Mesenchymal stem cell (in vitro differentiated cells and primary cell): ENCODE data around the gene GLRA3.

Source experiments
- DNase-seq: peaks from one replicate; pipeline ENCODE4 v3.0.0-alpha.2; 2013
- H2AFZ ChIP-seq: one replicate; pipeline ENCODE4 v1.6.1; 2013; ENCODE audit warnings: low read depth, mild to moderate bottlenecking, control low read depth, inconsistent platforms, low read length, moderate library complexity
- H2AK5ac ChIP-seq: 2 replicates; pipeline ENCODE4 v1.6.1; 2013; ENCODE audit warnings: low read length, moderate library complexity, mild to moderate bottlenecking, inconsistent platforms; ENCODE audit not compliant: severe bottlenecking
- H2BK120ac ChIP-seq: one replicate; pipeline ENCODE4 v1.6.1; 2013; ENCODE audit warnings: low read depth, mild to moderate bottlenecking, inconsistent platforms, low read length, moderate library complexity
- H2BK12ac ChIP-seq, 2 experiments: one replicate each; pipeline ENCODE4 v1.6.1; 2013; ENCODE audit warnings: inconsistent platforms in 2 of 2, low read length in 2 of 2, mild to moderate bottlenecking in 2 of 2, moderate library complexity in 2 of 2, control low read depth in 1 of 2
- H2BK15ac ChIP-seq: one replicate; pipeline ENCODE4 v1.6.1; 2013; ENCODE audit warnings: mild to moderate bottlenecking, low read depth, inconsistent platforms; ENCODE audit not compliant: poor library complexity, severe bottlenecking
- H2BK5ac ChIP-seq: 2 replicates; pipeline ENCODE4 v1.6.1; 2013; ENCODE audit warnings: low read depth, mild to moderate bottlenecking, low read length, control low read depth, inconsistent platforms; ENCODE audit not compliant: poor library complexity, severe bottlenecking
- H3K14ac ChIP-seq, 2 experiments: one replicate each; pipeline ENCODE4 v1.6.1; 2013; ENCODE audit warnings: inconsistent platforms in 2 of 2, low read length in 2 of 2, control low read depth in 1 of 2, mild to moderate bottlenecking in 1 of 2, moderate library complexity in 1 of 2
- H3K18ac ChIP-seq, 2 experiments: one replicate each; pipeline ENCODE4 v1.6.1; 2013; ENCODE audit warnings: inconsistent platforms in 2 of 2, low read length in 2 of 2, control low read depth in 1 of 2, low read depth in 1 of 2, mild to moderate bottlenecking in 1 of 2
- H3K23ac ChIP-seq, 2 experiments: one replicate each; pipeline ENCODE4 v1.6.1; 2013; ENCODE audit warnings: inconsistent platforms in 2 of 2, low read length in 2 of 2, mild to moderate bottlenecking in 2 of 2, moderate library complexity in 2 of 2, control low read depth in 1 of 2
- H3K27ac ChIP-seq: 2 replicates; pipeline ENCODE4 v1.5.1; 2013; ENCODE audit warnings: mild to moderate bottlenecking, moderate library complexity, low read length, control low read depth, inconsistent platforms; ENCODE audit not compliant: poor library complexity, severe bottlenecking
- H3K27me3 ChIP-seq, 2 experiments: 2 replicates each; pipeline versions ENCODE4 v1.6.1 to v1.7.0; 2013; ENCODE audit warnings: low read length in 2 of 2, mild to moderate bottlenecking in 2 of 2, moderate library complexity in 2 of 2, control low read depth in 1 of 2, inconsistent platforms in 1 of 2; ENCODE audit not compliant: control insufficient read depth in 1 of 2, insufficient read depth in 1 of 2
- H3K36me3 ChIP-seq, 2 experiments: 2 replicates each; pipeline versions ENCODE4 v1.6.1 to v1.7.0; 2013; ENCODE audit warnings: low read length in 2 of 2, control low read depth in 1 of 2, inconsistent platforms in 1 of 2, low read depth in 1 of 2, mild to moderate bottlenecking in 1 of 2; ENCODE audit not compliant: insufficient read depth in 2 of 2, control insufficient read depth in 1 of 2
- H3K4ac ChIP-seq, 2 experiments: one replicate each; pipeline ENCODE4 v1.6.1; 2013; ENCODE audit warnings: inconsistent platforms in 2 of 2, low read length in 2 of 2, mild to moderate bottlenecking in 2 of 2, moderate library complexity in 2 of 2, control low read depth in 1 of 2, low read depth in 1 of 2
- H3K4me1 ChIP-seq: 2 replicates; pipeline ENCODE4 v1.6.1; 2013; ENCODE audit warnings: low read depth, low read length, control low read depth; ENCODE audit not compliant: control insufficient read depth, insufficient read depth
- H3K4me2 ChIP-seq: 2 replicates; pipeline ENCODE4 v1.6.1; 2013; ENCODE audit warnings: low read length, mild to moderate bottlenecking, inconsistent platforms; ENCODE audit not compliant: poor library complexity, severe bottlenecking
- H3K4me3 ChIP-seq, 2 experiments: 2 replicates each; pipeline versions ENCODE4 v1.5.1 to v1.7.0; 2013; ENCODE audit warnings: low read length in 2 of 2, mild to moderate bottlenecking in 2 of 2, control low read depth in 1 of 2, low read depth in 1 of 2; ENCODE audit not compliant: insufficient read depth in 1 of 2
- H3K79me1 ChIP-seq: replicated peaks from 2 replicates; pipeline ENCODE4 v1.6.1; 2013; ENCODE audit warnings: mild to moderate bottlenecking, control low read depth, low read length, inconsistent platforms; ENCODE audit not compliant: poor library complexity, severe bottlenecking
- H3K9ac ChIP-seq: 2 replicates; pipeline ENCODE4 v1.7.0; 2013; ENCODE audit warnings: mild to moderate bottlenecking, low read length, moderate library complexity
- H3K9me3 ChIP-seq: 2 replicates; pipeline ENCODE4 v1.7.0; 2013; ENCODE audit warnings: mild to moderate bottlenecking, low read length; ENCODE audit not compliant: control insufficient read depth
- H4K8ac ChIP-seq: one replicate; pipeline ENCODE4 v1.6.1; 2013; ENCODE audit warnings: inconsistent platforms, mild to moderate bottlenecking, low read length, moderate library complexity
- H4K91ac ChIP-seq: one replicate; pipeline ENCODE4 v1.6.1; 2013; ENCODE audit warnings: mild to moderate bottlenecking, low read length, inconsistent platforms
- WGBS: methylation state at CpG from one replicate; pipeline ENCODE4 v1.1.7; 2013; ENCODE audit warnings: mixed read lengths; 5-methylcytosine and 5-hydroxymethylcytosine counted together

The GLRA3 gene

DNA sequence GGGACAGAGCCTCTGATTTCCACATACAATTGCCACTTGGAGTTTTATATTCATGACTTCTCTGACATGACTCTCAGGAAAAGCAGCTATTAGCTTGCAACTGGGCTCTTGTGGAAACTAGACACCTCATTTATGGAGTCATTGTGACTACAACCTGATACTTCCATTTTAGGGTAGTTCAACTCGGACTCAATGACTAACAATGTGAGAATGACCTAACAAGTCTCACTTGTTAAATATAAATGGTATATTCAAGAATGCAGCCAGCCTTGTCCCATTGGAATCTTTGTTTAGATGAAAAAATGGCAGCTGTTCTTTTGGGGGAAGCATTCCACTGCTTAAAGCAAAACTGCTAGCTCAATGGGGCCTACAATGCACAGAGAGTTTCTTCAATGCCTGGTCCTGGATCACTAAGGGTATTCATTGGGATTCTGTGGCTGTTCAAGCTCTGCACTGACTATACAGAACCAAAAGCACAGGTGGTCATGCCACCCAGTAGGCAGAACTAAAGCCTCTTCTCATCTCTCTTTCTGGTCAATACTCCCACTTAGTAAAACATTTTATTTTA, 36.5 kb upstream of the GLRA3 start:
- H4K91ac ChIP-seq: no peak overlapping the region
- WGBS: no CpG with 5 or more reads among the region's 1 CpG

GRCh38 chr4:174864031-174864430, 35.0 kb upstream of the GLRA3 start:
- no peak for DNase-seq
- WGBS: 91% methylated on average over 1 of the region's 2 CpGs

More for the DNA sequence above, 36.5 kb upstream of the GLRA3 start:
- Histone ChIP-seq H3K79me1 (no peaks in the 10 kb centered on the region), H3K4ac (no peak overlapping the region), H3K9ac (no peak overlapping the region), H2AFZ (no peak overlapping the region), H2BK120ac (no peak overlapping the region), H3K4me2 (no peak overlapping the region), H3K27ac (no peak overlapping the region), H2AK5ac (no peak overlapping the region), H3K23ac (no peak overlapping the region), H2BK12ac (no peak overlapping the region), H2BK5ac (no peak overlapping the region), H3K14ac (no peak overlapping the region), H2BK15ac (no peak overlapping the region), H3K27me3 (no peaks in the 10 kb centered on the region), H3K9me3 (peaks cover 4% of the 10 kb centered on the region), H3K4me1 (no peaks in the 10 kb centered on the region), H3K4me3 (no peak overlapping the region), H3K18ac (no peak overlapping the region), H3K36me3 (no peaks in the 10 kb centered on the region), H4K8ac (no peak overlapping the region)
- DNase-seq: no peak

DNA sequence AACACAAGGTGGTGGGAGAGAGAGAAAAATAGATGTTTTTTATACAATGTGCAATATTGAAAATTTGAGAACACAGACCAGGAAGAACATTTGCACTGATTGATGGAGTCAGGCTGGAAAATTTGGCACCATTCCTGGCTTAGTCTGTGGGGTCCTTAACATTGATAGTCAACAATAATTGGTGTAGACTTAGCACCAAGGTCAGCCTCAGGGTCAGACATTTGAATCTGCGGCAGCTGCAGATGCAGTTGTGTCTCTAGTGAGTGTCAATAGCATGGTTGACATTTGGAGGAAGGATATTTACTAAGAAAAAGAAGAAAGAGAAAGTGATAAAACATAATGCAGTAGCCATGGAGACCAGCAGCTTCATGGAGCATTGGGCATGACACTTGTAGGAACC, 31.5 kb upstream of the GLRA3 start:
- H3K23ac ChIP-seq: no peak overlapping the region
- no peak overlapping the region for H3K9ac ChIP-seq
- no peak overlapping the region for H3K27ac ChIP-seq
- no peaks in the 10 kb centered on the region for H3K4me1 ChIP-seq
- H3K18ac ChIP-seq: no peak overlapping the region
- no peak overlapping the region for H3K4ac ChIP-seq
- H2AFZ ChIP-seq: no peak overlapping the region
- no peak overlapping the region for H4K91ac ChIP-seq
- H3K27me3 ChIP-seq: no peaks in the 10 kb centered on the region
- no peak overlapping the region for H2BK12ac ChIP-seq
- H2BK5ac ChIP-seq: no peak overlapping the region
- no peak overlapping the region for H4K8ac ChIP-seq
- no peaks in the 10 kb centered on the region for H3K79me1 ChIP-seq
- H3K9me3 ChIP-seq: no peaks in the 10 kb centered on the region
- DNase-seq: no peak
- H2AK5ac ChIP-seq: no peak overlapping the region
- H2BK120ac ChIP-seq: no peak overlapping the region
- H3K4me2 ChIP-seq: no peak overlapping the region
- H3K36me3 ChIP-seq: no peaks in the 10 kb centered on the region
- H3K14ac ChIP-seq: no peak overlapping the region
- H2BK15ac ChIP-seq: no peak overlapping the region
- H3K4me3 ChIP-seq: no peak overlapping the region
- WGBS: 75% methylated on average over 1 of the region's 1 CpG

More at GRCh38 chr4:174864031-174864430, 35.0 kb upstream of the GLRA3 start:
- H3K27ac ChIP-seq: no peak overlapping the region
- H2BK5ac ChIP-seq: no peak overlapping the region
- no peak overlapping the region for H3K14ac ChIP-seq
- no peak overlapping the region for H3K4me2 ChIP-seq
- H2AK5ac ChIP-seq: no peak overlapping the region
- no peak overlapping the region for H2BK12ac ChIP-seq
- no peaks in the 10 kb centered on the region for H3K36me3 ChIP-seq
- no peak overlapping the region for H3K9ac ChIP-seq
- no peaks in the 10 kb centered on the region for H3K79me1 ChIP-seq
- H3K4ac ChIP-seq: no peak overlapping the region
- H3K18ac ChIP-seq: no peak overlapping the region
- H3K27me3 ChIP-seq: no peaks in the 10 kb centered on the region
- H3K4me1 ChIP-seq: no peaks in the 10 kb centered on the region
- no peak overlapping the region for H2BK15ac ChIP-seq
- no peak overlapping the region for H4K91ac ChIP-seq
- H2BK120ac ChIP-seq: no peak overlapping the region
- H3K23ac ChIP-seq: no peak overlapping the region
- no peak overlapping the region for H4K8ac ChIP-seq
- no peak overlapping the region for H2AFZ ChIP-seq
- peaks cover 4% of the 10 kb centered on the region for H3K9me3 ChIP-seq
- H3K4me3 ChIP-seq: no peak overlapping the region

GRCh38 chr4:174859904-174860303, 30.9 kb upstream of the GLRA3 start:
- Histone ChIP-seq H3K23ac (no peak overlapping the region), H3K9ac (no peak overlapping the region), H3K4me1 (no peaks in the 10 kb centered on the region), H3K4me2 (no peak overlapping the region), H2AFZ (no peak overlapping the region), H2BK120ac (no peak overlapping the region), H3K9me3 (no peaks in the 10 kb centered on the region), H3K4ac (no peak overlapping the region), H2AK5ac (no peak overlapping the region), H3K18ac (no peak overlapping the region), H3K14ac (no peak overlapping the region), H3K27me3 (no peaks in the 10 kb centered on the region), H3K27ac (no peak overlapping the region), H3K79me1 (no peaks in the 10 kb centered on the region), H2BK15ac (no peak overlapping the region), H2BK12ac (no peak overlapping the region), H4K8ac (no peak overlapping the region), H3K4me3 (no peak overlapping the region), H4K91ac (no peak overlapping the region), H2BK5ac (no peak overlapping the region), H3K36me3 (no peaks in the 10 kb centered on the region)
- DNase-seq: no peak
- 88% methylated on average over 1 of the region's 2 CpGs for WGBS
